Glomerular endothelial cell (primary cell): Measurements from ENCODE around the gene ALG3. TPM values are rescaled to one million over a fixed set of nuclear protein-coding genes. Genes with fewer than 3 reads are reported as not detected.

ENCODE experiments used
- DNase-seq: peaks from one replicate; pipeline ENCODE4 v3.0.0-alpha.2; 2011; ENCODE audit warnings: low read depth, low spot score; ENCODE audit errors: extremely low read depth
- total RNA-seq: library from RNA; depleted of rRNA; stranded (reverse); fragments of >200 nt; gene quantifications from 2 replicates; pipeline ENCODE4 v1.2.3, GENCODE V29; 2015

The ALG3 gene
- total RNA-seq, 1 donor from 2014 or later, result 68.3 TPM

- no peak for DNase-seq
These were observed 12.7 kb downstream of the ALG3 start for GRCh38 chr3:184236033-184236410.

- DNase-seq, result no peak
These were observed 13.3 kb downstream of the ALG3 start for GRCh38 chr3:184235381-184236032.

GRCh38 chr3:184234671-184235380 is 13.9 kb downstream of the ALG3 start:
- no peak for DNase-seq

DNA sequence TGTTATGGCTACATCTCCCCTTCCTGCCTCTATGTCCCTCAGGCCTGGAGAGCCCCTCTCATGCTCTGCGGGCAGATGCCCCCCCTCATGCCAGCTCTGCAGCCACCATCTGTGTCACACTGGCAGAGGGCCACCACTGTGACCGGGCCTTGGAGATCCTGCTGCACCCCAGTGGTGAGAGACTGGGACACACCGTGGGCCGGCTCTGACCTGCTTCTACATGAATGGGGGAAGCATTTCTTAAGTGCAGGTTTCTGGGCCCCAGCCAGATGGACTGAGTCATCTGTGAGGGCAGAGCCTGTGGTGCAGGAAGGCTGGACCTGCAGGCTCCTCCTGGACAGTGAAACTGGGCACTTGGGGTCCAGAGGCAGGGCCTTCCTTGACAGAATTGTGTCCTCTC is 14.5 kb downstream of the ALG3 start:
- DNase-seq, result no peak

DNA sequence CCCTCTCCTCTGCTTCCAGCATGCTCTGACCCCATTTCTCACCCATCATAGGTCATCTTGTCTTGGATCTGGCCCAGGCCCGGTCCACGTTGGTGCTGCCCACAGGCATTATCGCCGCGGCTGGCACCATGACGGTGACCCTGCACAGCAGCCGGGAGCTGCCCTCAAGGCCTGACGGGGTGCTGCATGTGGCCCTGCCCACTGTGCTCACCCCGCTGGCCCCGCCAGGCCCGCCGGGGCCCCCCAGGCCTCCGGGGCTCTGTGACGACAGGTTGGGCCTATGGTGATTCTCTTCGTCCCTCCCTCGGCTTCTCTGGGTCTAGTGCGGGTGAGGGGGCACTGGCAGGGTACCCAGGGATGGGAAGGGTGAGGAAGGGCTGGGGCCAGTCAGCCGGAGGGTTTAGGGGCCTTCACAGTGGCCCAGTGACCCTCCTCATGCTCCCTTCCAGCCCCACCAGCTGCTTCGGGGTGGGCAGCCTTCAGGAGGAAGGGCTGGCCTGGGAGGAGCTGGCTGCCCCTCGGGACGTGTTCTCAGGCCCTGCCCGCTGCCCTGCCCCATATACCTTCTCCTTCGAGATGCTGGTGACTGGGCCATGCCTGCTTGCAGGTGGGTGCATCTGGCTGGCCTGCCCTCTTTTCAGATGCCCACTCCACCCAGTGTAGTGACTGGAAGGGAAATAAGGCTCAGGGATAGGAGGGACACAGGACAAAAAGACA is 15.5 kb downstream of the ALG3 start:
- no peak for DNase-seq

DNA sequence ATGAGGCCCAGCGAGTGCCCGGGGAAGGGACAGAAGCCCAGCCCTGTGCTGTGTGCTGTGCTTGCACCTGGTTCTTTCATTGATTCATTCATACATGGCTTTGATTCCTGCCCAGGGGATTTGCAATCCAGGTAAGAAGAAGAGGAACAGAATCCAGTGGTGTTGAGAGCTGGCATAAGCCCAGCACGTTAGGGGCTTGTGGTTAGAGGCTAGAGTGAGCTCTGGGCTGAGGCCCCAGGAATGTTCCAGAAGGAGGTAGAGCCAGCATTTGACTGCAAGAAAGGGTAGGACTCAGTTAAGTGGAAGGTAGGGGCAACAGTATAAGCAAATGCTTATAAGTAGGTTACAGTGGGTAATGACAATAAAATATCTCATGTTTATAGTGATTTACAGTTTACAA is 17.1 kb downstream of the ALG3 start:
- no peak for DNase-seq

- DNase-seq, result no peak
These were observed 17.9 kb downstream of the ALG3 start for GRCh38 chr3:184230603-184231528.

- no peak for DNase-seq
These were observed 18.6 kb downstream of the ALG3 start for GRCh38 chr3:184230081-184230602.

DNA sequence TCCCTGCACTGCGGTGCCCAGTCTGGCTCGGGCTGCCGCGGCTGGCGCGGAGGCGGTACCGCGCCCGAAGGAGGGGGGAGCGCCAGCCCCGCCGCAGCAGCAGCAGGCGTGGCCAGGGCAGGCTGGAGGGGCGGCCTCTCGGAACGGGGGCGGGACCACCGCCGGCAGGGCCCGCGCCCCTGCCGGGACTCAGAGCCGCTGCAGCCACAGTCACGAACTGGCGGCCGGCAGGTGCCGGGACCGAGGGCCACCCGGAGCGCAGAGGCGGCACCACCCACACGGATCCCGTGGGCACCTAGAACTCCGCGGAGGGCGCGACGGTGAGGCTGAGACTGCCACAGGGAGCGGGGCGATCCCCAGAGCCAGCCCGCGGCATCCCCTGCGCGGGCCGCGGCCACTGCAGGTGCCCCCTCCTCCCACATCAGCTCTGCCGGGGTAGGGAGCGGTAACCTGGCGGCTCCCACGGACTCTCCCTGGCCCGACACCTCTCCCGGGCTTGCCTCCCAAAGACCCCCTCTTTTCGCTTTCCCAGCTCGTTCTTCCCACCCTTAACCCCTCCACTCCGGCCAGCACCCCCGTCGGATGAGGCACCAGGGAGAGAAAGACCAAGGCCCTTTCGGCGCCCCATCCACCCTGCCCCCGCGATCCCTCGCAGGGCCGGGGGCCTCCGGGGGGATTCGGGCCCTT is 19.2 kb downstream of the ALG3 start, which contains the start of gene VWA5B2:
Gene VWA5B2, plus strand, starts transcription at position 192 of the 687 bp plus-strand sequence. CDS start 944 bp downstream, outside the sequence.
- DNase-seq, result no peak

DNA sequence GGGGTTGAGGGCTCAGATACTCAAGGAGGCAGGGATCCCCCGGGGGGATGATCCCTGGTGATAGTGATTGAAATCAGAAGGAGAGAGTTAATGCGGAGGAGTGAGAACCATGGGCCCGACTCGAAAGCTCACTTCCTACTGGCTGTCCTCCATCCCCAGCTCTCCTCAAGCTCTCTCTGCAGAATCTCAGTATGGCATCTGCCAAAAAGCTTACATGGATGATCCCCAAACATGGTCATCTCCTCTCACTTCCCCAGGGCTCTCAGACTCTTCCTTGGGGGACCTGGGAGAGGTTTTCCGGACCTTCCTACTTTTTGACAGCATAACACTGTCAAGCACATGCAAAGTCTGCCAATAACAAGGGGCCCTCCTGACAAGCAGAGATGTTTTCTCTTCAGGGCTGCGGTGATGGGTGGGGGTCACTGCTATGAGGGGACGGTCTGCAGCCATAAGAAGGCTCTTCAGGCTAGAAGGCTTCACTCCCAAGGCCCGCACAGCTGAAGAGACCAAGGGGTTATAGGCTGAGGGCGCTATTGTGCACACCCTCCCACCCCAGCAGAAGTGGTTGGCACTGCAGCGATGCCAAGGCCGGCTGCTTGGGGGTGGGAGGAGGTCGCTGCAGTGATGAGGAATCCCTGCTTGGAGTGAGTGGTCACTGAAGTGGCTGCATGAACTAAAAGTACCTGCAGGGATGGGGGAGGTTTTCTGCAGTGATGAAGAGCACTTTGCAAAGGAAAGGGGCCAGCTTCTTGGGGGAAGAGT is 20.2 kb downstream of the ALG3 start:
- no peak for DNase-seq

GRCh38 chr3:184227481-184227935 is 21.3 kb downstream of the ALG3 start:
- DNase-seq, result no peak

DNA sequence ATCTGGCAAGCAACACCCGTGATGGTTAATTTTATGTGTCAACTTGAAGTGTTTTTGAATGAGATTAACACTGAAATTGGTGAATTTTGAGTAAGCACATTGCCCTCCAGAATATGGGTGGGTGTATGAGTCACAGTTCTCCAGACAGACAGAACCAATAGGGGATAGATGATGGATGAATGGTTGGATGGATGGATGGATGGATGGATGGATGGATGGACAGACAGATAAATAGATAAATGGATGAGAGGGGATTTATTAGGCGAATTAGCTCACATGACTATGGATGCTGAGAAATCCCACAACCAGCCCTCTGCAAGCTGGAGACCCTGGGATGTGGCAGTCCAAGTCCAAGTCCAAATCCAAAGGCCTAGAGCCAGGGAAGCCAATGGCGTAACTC is 24.8 kb downstream of the ALG3 start:
- no peak for DNase-seq

- DNase-seq, result no peak
These were observed 26.2 kb downstream of the ALG3 start for GRCh38 chr3:184222521-184222920.

DNA sequence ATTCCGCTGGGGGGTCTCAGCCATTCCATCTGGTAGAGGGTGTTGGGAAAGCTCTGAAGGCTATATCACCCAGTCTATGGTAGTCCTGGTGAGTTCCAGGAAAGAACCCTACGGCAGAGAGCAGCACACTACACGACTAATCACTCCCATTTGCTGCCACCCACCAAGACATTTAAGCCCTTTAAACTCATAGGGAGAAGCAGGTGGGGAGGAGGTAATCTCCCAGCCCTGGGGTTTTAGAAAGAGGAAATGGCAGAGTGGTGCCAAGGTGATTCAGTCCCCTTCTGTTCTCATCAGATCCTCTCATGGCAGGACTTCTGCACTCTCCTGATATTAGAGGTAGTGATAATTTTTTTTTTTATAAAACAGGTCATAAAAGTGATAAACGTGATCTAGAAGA is 29.9 kb downstream of the ALG3 start:
- no peak for DNase-seq

DNA sequence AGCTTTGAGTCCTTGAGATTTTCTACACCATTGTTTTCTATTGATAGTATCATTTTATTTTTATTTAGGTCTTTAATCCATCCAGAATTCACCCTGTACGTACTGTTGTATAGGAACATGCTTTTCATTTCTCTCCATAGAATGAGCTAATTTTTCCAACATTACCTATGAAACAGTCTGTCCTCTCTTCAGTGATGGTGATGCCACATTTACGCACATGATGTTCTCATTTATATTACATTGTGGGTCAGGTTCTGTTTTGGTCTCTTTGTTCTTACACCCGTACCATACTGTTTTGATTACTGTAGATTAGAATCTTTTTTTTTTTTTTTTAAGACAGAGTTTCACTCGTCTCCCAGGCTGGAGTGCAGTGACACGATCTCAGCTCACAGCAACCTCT is 37.0 kb downstream of the ALG3 start:
- DNase-seq, result no peak

GRCh38 chr3:184211297-184211696 is 37.5 kb downstream of the ALG3 start:
- DNase-seq, result no peak

DNA sequence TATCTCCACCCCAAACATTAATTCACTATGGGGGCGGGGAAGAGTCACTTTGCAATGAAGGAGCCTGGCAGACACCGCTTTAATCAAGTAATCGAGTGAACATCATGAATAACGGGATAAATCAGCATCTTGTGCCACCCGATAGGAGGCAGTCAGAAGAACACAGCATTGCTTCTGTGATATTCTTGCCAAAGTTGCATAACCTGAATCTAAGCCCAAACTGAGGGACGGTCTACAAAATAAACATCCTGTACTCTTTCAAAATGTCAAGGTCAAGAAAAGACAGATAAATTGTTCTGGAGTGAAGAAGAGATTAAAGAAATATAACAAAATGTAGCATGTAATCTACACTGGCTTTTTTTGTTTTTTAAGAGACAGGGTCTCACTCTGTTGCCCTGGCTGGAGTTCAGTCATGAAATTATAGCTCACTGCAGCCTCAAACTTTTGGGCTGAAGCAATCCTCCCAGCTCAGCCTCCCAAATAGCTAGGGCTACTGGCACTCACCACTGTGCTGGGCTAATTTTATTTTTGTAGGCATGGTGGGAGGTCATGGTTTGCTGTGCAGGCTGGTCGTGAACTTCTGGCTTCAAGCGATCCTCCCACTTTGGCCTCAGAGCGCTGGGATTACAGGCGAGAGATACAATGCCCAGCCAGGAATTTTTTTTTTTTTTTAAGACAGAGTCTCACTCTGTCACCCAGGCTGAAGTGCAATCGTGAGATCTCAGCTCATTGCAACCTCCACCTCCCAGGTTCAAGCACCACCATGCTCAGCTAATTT is 39.4 kb downstream of the ALG3 start:
- DNase-seq, result no peak

DNA sequence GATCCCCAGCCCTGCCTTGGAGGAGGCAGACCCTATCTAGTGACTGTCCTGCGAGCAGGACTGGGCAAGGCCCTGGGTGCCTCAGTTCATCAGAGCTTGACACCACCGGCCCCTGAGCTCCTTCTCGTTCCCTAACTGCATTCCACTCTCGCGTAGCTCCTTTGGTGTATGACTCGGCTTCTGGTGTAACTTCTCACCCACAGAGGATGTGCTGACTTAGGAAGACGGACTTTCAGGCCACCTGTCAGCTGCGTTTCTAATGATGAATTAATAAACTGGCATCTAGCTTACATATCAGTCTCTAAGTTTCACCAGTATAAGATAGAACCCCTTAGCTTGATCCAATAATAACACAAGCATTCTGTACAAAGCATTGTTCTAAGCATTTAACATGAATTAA is 45.2 kb downstream of the ALG3 start:
- no peak for DNase-seq
